HCT116 (cell line): Measurements from ENCODE around the gene RABGAP1. TPM values are rescaled to one million over a fixed set of nuclear protein-coding genes. Genes with fewer than 3 reads are reported as not detected.

Experiments used
- ATAC-seq: fragments of 200-7000 bp; cut with Tn5 transposase; 2 replicates; pipeline ENCODE4 v1.9.1; 2020; ENCODE audit warnings: mild to moderate bottlenecking, moderate library complexity
- BruUV-seq: library from RNA; stranded (reverse); fragments of 400-500 nt; replicated peaks from 2 replicates; lab custom pipeline; 2021; lab: Mats Ljungman, UMichigan
- CTCF ChIA-PET: fragments of 300-600 bp; sonication (Branson Sonifier 250); formaldehyde crosslinking; loops from one replicate; lab custom pipeline; 2021; ENCODE audit warnings: antibody characterized with exemption; lab: Charles Lee
- POLR2A ChIA-PET: fragments of 300-600, 350-600 bp; sonication (Branson Sonifier 250); formaldehyde crosslinking; loops from one replicate; lab custom pipeline; 2021; ENCODE audit warnings: antibody characterized with exemption; lab: Charles Lee
- RAD21 ChIA-PET, 2 experiments: fragments of 300-600 bp; sonication (Branson Sonifier 250); formaldehyde crosslinking; loops; one replicate each; lab custom pipeline; 2023; ENCODE audit warnings: low total read pairs in 2 of 2; ENCODE audit not compliant: uncharacterized antibody in 2 of 2, unreplicated experiment in 2 of 2, low non-redundant PET in 1 of 2; lab: Charles Lee
- DNase-seq: peaks from one replicate; pipeline ENCODE4 v3.0.0-alpha.2; 2010; ENCODE audit warnings: low read depth, low spot score
- H2AFZ ChIP-seq: fragments of 200-600 bp; shearing (Covaris generic), sonication (generic); 2 replicates; pipeline ENCODE4 v1.6.1; 2017; ENCODE audit warnings: low read depth, mixed run types, mixed read lengths, antibody characterized with exemption, low read length; ENCODE audit not compliant: poor library complexity, severe bottlenecking
- H3K27ac ChIP-seq: 2 replicates; pipeline ENCODE4 v1.5.1; 2012; ENCODE audit warnings: low read depth, low read length
- H3K27me3 ChIP-seq: fragments of 200-600 bp; sonication (generic); 2 replicates; pipeline ENCODE4 v1.6.1; 2016; ENCODE audit warnings: mixed run types, low read length, mixed read lengths; ENCODE audit not compliant: insufficient read depth
- H3K36me3 ChIP-seq, 2 experiments: fragments of 200-500 bp in 1 of 2; fragments of 200-600 bp in 1 of 2; sonication (Bioruptor generic) in 1 of 2; sonication (generic) in 1 of 2; 2 replicates each; pipeline versions ENCODE4 v1.5.1 to v1.6.1; 2014 to 2016; ENCODE audit warnings: low read length in 2 of 2, inconsistent platforms in 1 of 2, mixed read lengths in 1 of 2, mixed run types in 1 of 2; ENCODE audit not compliant: insufficient read depth in 2 of 2, control insufficient read depth in 1 of 2
- H3K4me1 ChIP-seq, 2 experiments: fragments of 200-600 bp in 1 of 2; sonication (generic) in 1 of 2; 2 replicates each; pipeline versions ENCODE4 v1.5.1 to v1.6.1; 2012 to 2017; ENCODE audit warnings: low read length in 2 of 2, inconsistent platforms in 1 of 2, mild to moderate bottlenecking in 1 of 2, mixed read lengths in 1 of 2, mixed run types in 1 of 2, moderate library complexity in 1 of 2; ENCODE audit not compliant: insufficient read depth in 2 of 2, control insufficient read depth in 1 of 2
- H3K4me2 ChIP-seq: fragments of 200-600 bp; sonication (generic); 2 replicates; pipeline ENCODE4 v1.6.1; 2017; ENCODE audit warnings: mixed run types, low read length, mixed read lengths
- H3K4me3 ChIP-seq, 2 experiments: fragments of 200-600 bp in 1 of 2; sonication (generic) in 1 of 2; replicated peaks in 1 of 2; 2 replicates each; pipeline ENCODE4 v1.5.1; 2011 to 2016; ENCODE audit warnings: low read length in 2 of 2, control low read depth in 1 of 2, low read depth in 1 of 2, mild to moderate bottlenecking in 1 of 2, mixed read lengths in 1 of 2, mixed run types in 1 of 2
- H3K79me2 ChIP-seq: fragments of 200-600 bp; sonication (generic); 2 replicates; pipeline ENCODE4 v1.6.1; 2017; ENCODE audit warnings: mild to moderate bottlenecking, mixed run types, low read length, moderate library complexity, mixed read lengths; ENCODE audit not compliant: insufficient read depth
- H3K9ac ChIP-seq: fragments of 200-600 bp; sonication (generic); 2 replicates; pipeline ENCODE4 v1.6.1; 2016; ENCODE audit warnings: low read length, mixed read lengths
- H3K9me2 ChIP-seq: fragments of 200-600 bp; sonication (generic), shearing (Covaris generic); 2 replicates; pipeline ENCODE4 v1.6.1; 2017; ENCODE audit warnings: mixed run types, mild to moderate bottlenecking, moderate library complexity; ENCODE audit not compliant: insufficient read depth
- H3K9me3 ChIP-seq, 2 experiments: fragments of 200-500 bp in 1 of 2; fragments of 200-600 bp in 1 of 2; sonication (Bioruptor generic) in 1 of 2; sonication (generic) in 1 of 2; 2 replicates each; pipeline ENCODE4 v1.6.1; 2014 to 2017; ENCODE audit warnings: low read length in 2 of 2, mixed read lengths in 2 of 2, inconsistent platforms in 1 of 2, low read depth in 1 of 2, mild to moderate bottlenecking in 1 of 2, mixed run types in 1 of 2, moderate library complexity in 1 of 2; ENCODE audit not compliant: control insufficient read depth in 1 of 2, insufficient read depth in 1 of 2
- H4K20me1 ChIP-seq: fragments of 200-600 bp; sonication (generic), shearing (Covaris generic); 2 replicates; pipeline ENCODE4 v1.6.1; 2017; ENCODE audit warnings: mixed run types, mild to moderate bottlenecking, moderate library complexity; ENCODE audit not compliant: insufficient read depth
- CBX3 ChIP-seq: IDR thresholded peaks from 2 replicates; pipeline ENCODE4 v1.6.1; 2012; ENCODE audit warnings: low read depth
- CEBPB ChIP-seq: IDR thresholded peaks from 2 replicates; pipeline ENCODE4 v1.6.1; 2012; ENCODE audit warnings: low read depth
- CTCF ChIP-seq, 3 experiments: fragments of 200-600 bp in 1 of 3; sonication (generic) in 1 of 3; IDR thresholded peaks in 2 of 3; conservative IDR thresholded peaks in 1 of 3; 2 replicates each; pipeline ENCODE4 v1.5.1; 2012 to 2017; ENCODE audit warnings: low read depth in 2 of 3, low read length in 2 of 3, antibody characterized with exemption in 1 of 3, borderline replicate concordance in 1 of 3, control low read depth in 1 of 3, mild to moderate bottlenecking in 1 of 3, mixed read lengths in 1 of 3, mixed run types in 1 of 3, moderate library complexity in 1 of 3; ENCODE audit not compliant: insufficient read depth in 1 of 3
- ELF1 ChIP-seq: IDR thresholded peaks from 2 replicates; pipeline ENCODE4 v1.6.1; 2012; ENCODE audit warnings: low read depth, borderline replicate concordance
- EZH2 ChIP-seq: fragments of 200-600 bp; sonication (generic); IDR thresholded peaks from 2 replicates; pipeline ENCODE4 v1.6.1; 2017; ENCODE audit warnings: antibody characterized with exemption, mixed run types
- EZH2phosphoT487 ChIP-seq: fragments of 200-600 bp; IDR thresholded peaks from 2 replicates; pipeline ENCODE4 v1.6.1; 2018; ENCODE audit warnings: antibody characterized with exemption, borderline replicate concordance
- FOSL1 ChIP-seq: IDR thresholded peaks from 2 replicates; pipeline ENCODE4 v1.6.1; 2012; ENCODE audit warnings: low read depth
- JUND ChIP-seq: IDR thresholded peaks from 2 replicates; pipeline ENCODE4 v1.6.1; 2012
- POLR2AphosphoS5 ChIP-seq: IDR thresholded peaks from 2 replicates; pipeline ENCODE4 v1.6.1; 2011; ENCODE audit warnings: mild to moderate bottlenecking, low read depth, low read length, moderate library complexity
- RAD21 ChIP-seq: IDR thresholded peaks from 2 replicates; pipeline ENCODE4 v1.6.1; 2012; ENCODE audit warnings: low read depth, mild to moderate bottlenecking
- SIN3A ChIP-seq: IDR thresholded peaks from 2 replicates; pipeline ENCODE4 v1.6.1; 2012; ENCODE audit warnings: low read depth
- SP1 ChIP-seq: IDR thresholded peaks from 2 replicates; pipeline ENCODE4 v1.6.1; 2012; ENCODE audit warnings: low read depth
- SRF ChIP-seq: IDR thresholded peaks from 2 replicates; pipeline ENCODE4 v1.6.1; 2012; ENCODE audit warnings: low read depth
- TCF7L2 ChIP-seq: IDR thresholded peaks from 2 replicates; pipeline ENCODE4 v1.7.0; 2011; ENCODE audit warnings: borderline replicate concordance, inconsistent platforms; ENCODE audit not compliant: insufficient read depth, insufficient read length; ENCODE audit errors: extremely low read depth
- ZFX ChIP-seq: fragments of 450-650 bp; IDR thresholded peaks from 2 replicates; pipeline ENCODE4 v1.6.1; 2017
- ZNF274 ChIP-seq: fragments of 200-500 bp; sonication (Bioruptor generic); IDR thresholded peaks from 2 replicates; pipeline ENCODE4 v1.6.1; 2014; ENCODE audit warnings: mild to moderate bottlenecking, low read depth, low read length, inconsistent platforms
- intact Hi-C: fragments of 100-400 bp; cut with micrococcal nuclease; formaldehyde crosslinking; loops from 2 replicates; pipeline ENCODE4 v1.10.0; 2022
- total RNA-seq: library from RNA; stranded (reverse); gene quantifications from one replicate; pipeline ENCODE4 v1.2.1, GENCODE V29; 2021; ENCODE audit not compliant: unreplicated experiment

The RABGAP1 gene
- total RNA-seq, 1 experiment from 2014 or later: 29.7 TPM

- Histone ChIP-seq H3K27ac (no peak overlapping the region), H4K20me1 (no peaks in the 10 kb centered on the region), H3K9ac (no peak overlapping the region), H3K79me2 (peaks cover 28% of the 10 kb centered on the region; the same call in 1 of the 2 replicates), H3K27me3 (no peaks in the 10 kb centered on the region), H3K9me2 (no peaks in the 10 kb centered on the region), H3K4me2 (no peak overlapping the region), H3K4me1 (no peaks in the 10 kb centered on the region), H3K4me3 (no peak overlapping the region), H2AFZ (no peak overlapping the region), H3K9me3 (no peaks in the 10 kb centered on the region), H3K36me3 (no peaks in the 10 kb centered on the region)
- TF ChIP-seq EZH2: no peak
- no peak for TF ChIP-seq ELF1
- no peak for TF ChIP-seq ZFX
- TF ChIP-seq CEBPB: no peak
- no peak for TF ChIP-seq TCF7L2
- TF ChIP-seq SP1: no peak
- no peak for TF ChIP-seq ZNF274
- TF ChIP-seq SIN3A: no peak
- TF ChIP-seq JUND: no peak
- no peak for TF ChIP-seq RAD21
- TF ChIP-seq FOSL1: no peak
- no peak for TF ChIP-seq EZH2phosphoT487
- no peak for TF ChIP-seq POLR2AphosphoS5
- TF ChIP-seq SRF: no peak
- no peak for TF ChIP-seq CBX3
- TF ChIP-seq CTCF (IDR thresholded peaks at IDR 0.05 in 2 of 3, conservative IDR thresholded peaks at IDR 0.05 in 1 of 3; ENCODE audit: borderline replicate concordance in 1 of 3, insufficient read depth in 1 of 3, low read depth in 2 of 3, low read length in 2 of 3): no peak
- ChIA-PET CTCF (no interaction called here), POLR2A (no interaction called here), RAD21 (no interaction called here)
- no TSS peak for BruUV-seq
- intact Hi-C loops: no loop called here
- ATAC-seq (no peak), DNase-seq (no peak)
These were observed 37.8 kb downstream of the RABGAP1 start for GRCh38 chr9:122978601-122979000.
